Stimulated activated CD4-positive, alpha-beta T cell treated with anti-CD3 and anti-CD28 coated beads, Interleukin-15, amount 100 ng/mL, for 1 hour (primary cell): ENCODE results near the gene ELOB.
"Not testable (repeated sequence)": the region's sequence is repeated elsewhere in the genome, so short reads cannot be mapped to it uniquely, and the experiment has no call there.

ENCODE experiments used
- DNase-seq, 2 donors: peaks; one replicate each; pipeline ENCODE4 v3.0.0-alpha.2; 2020; ENCODE audit warnings: low read depth in 1 of 2, low spot score in 1 of 2

Gene ELOB

DNA sequence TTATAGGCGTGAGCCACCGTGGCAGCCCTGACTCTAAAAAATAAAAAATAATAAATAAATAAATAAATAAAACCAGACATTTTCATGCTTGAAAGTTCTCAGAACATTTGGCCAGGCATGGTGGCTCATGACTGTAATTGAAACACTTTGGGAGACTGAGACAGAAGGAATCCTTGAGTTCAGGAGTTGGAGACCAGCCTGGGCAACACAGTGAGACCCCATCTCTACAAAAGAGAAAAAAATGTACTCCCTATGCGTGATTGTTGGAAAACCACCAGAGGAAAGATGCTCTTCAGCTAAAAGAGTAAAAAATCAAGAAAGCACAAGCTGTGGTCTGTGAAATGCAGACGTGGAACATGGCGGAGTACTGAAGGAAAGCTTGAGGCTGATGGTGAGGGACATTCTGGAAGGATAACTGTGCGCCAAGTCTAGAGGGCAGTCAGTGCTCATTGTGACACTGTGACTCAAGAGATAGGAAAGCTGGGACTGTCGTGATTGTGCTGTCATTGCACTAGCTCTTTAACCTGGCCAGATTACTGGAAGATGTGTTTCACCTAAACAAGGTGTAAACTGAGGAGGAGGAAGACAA, 52.9 kb downstream of the ELOB start:
- DNase-seq: no peak

GRCh38 chr16:2721634-2722173, 55.4 kb downstream of the ELOB start:
- not testable (repeated sequence) for DNase-seq
